ENCODE data around the gene ZNF334. TPM values are rescaled to one million over a fixed set of nuclear protein-coding genes. Genes with fewer than 3 reads are reported as not detected.

Gene ZNF334
- total RNA-seq, 1 experiment from 2014 or later = 3.8 TPM

- Histone ChIP-seq H3F3A (ENCODE audit: insufficient read depth, low read depth) (no peaks in the 10 kb centered on the region), H3K4me1 (replicated peaks; ENCODE audit: insufficient read depth) (no peaks in the 10 kb centered on the region), H4K20me1 (ENCODE audit: insufficient read depth) (no peaks in the 10 kb centered on the region), H3K27ac (no peak overlapping the region), H3K4me3 (no peak overlapping the region), H3K9me3 (ENCODE audit: insufficient read depth, low read depth) (no peaks in the 10 kb centered on the region), H3K9me2 (ENCODE audit: insufficient read depth) (no peaks in the 10 kb centered on the region), H3K79me2 (ENCODE audit: low read depth) (no peaks in the 10 kb centered on the region), H3K36me3 (ENCODE audit: low read depth) (no peaks in the 10 kb centered on the region), H3K4me2 (no peak overlapping the region), H2AFZ (no peak overlapping the region), H3K27me3 (ENCODE audit: insufficient read depth, low read depth) (peaks cover 85% of the 10 kb centered on the region)
- ChIA-PET CTCF (no interaction called here), POLR2A (ENCODE audit: unreplicated experiment) (no interaction called here)
- DNase-seq = no peak
- BruUV-seq (replicated peaks) = no TSS peak
- intact Hi-C loops (cut with micrococcal nuclease; ENCODE audit: unreplicated experiment) = no loop called here
- no peak for TF ChIP-seq CTCF (conservative IDR thresholded peaks at IDR 0.05)
Measured at GRCh38 chr20:46539113-46539512, 25.8 kb upstream of the ZNF334 start.

GRCh38 chr20:46530640-46531039 lies 17.3 kb upstream of the ZNF334 start:
- BruUV-seq (replicated peaks) = no TSS peak

GRCh38 chr20:46523696-46524328 lies 10.5 kb upstream of the ZNF334 start:
- Histone ChIP-seq H3K9me3 (ENCODE audit: insufficient read depth, low read depth) (no peaks in the 10 kb centered on the region), H3F3A (ENCODE audit: insufficient read depth, low read depth) (no peaks in the 10 kb centered on the region), H3K4me3 (no peak overlapping the region), H2AFZ (no peak overlapping the region), H4K20me1 (ENCODE audit: insufficient read depth) (no peaks in the 10 kb centered on the region), H3K9me2 (ENCODE audit: insufficient read depth) (no peaks in the 10 kb centered on the region), H3K4me2 (no peak overlapping the region), H3K79me2 (ENCODE audit: low read depth) (no peaks in the 10 kb centered on the region), H3K27me3 (ENCODE audit: insufficient read depth, low read depth) (0 out of 2 replicates have a peak, but pooled peaks cover 7% of the 10 kb centered on the region), H3K27ac (no peak overlapping the region), H3K36me3 (ENCODE audit: low read depth) (no peaks in the 10 kb centered on the region), H3K4me1 (replicated peaks; ENCODE audit: insufficient read depth) (no peaks in the 10 kb centered on the region)
- no peak for DNase-seq
- intact Hi-C loops (cut with micrococcal nuclease; ENCODE audit: unreplicated experiment) = no loop called here
- BruUV-seq (replicated peaks) = no TSS peak
- ChIA-PET CTCF (no interaction called here), POLR2A (ENCODE audit: unreplicated experiment) (interaction anchor here (0.6 kb wide), 1 partner anchor 1005 kb away, joined by 3 read pairs; no protein-coding TSS in a partner anchor)
- TF ChIP-seq CTCF (conservative IDR thresholded peaks at IDR 0.05) = no peak
- TF ChIP-seq EZH2 (IDR thresholded peaks at IDR 0.05; ENCODE audit: low read depth) = no peak

More at GRCh38 chr20:46530640-46531039, 17.3 kb upstream of the ZNF334 start:
- ChIA-PET POLR2A (ENCODE audit: unreplicated experiment) (no interaction called here), CTCF (no interaction called here)
- TF ChIP-seq EZH2 (IDR thresholded peaks at IDR 0.05; ENCODE audit: low read depth) (no peak), CTCF (conservative IDR thresholded peaks at IDR 0.05) (no peak)
- Histone ChIP-seq H3K27ac (no peak overlapping the region), H3K79me2 (ENCODE audit: low read depth) (no peaks in the 10 kb centered on the region), H3F3A (ENCODE audit: insufficient read depth, low read depth) (no peaks in the 10 kb centered on the region), H3K36me3 (ENCODE audit: low read depth) (no peaks in the 10 kb centered on the region), H4K20me1 (ENCODE audit: insufficient read depth) (no peaks in the 10 kb centered on the region; the same call in 1 of the 2 replicates), H2AFZ (no peak overlapping the region), H3K9me3 (ENCODE audit: insufficient read depth, low read depth) (no peaks in the 10 kb centered on the region), H3K27me3 (ENCODE audit: insufficient read depth, low read depth) (peaks cover 38% of the 10 kb centered on the region), H3K4me2 (no peak overlapping the region), H3K4me1 (replicated peaks; ENCODE audit: insufficient read depth) (no peaks in the 10 kb centered on the region), H3K9me2 (ENCODE audit: insufficient read depth) (no peaks in the 10 kb centered on the region), H3K4me3 (no peak overlapping the region)
- intact Hi-C loops (cut with micrococcal nuclease; ENCODE audit: unreplicated experiment) = no loop called here
- no peak for DNase-seq

Measured in PC-9 (cell line).